Measurements from ENCODE around the gene LY6G5B.
A peak's percentile ranks its signal among the peaks of the same experiment; 100 is the strongest.

The LY6G5B gene

GRCh38 chr6:31683591-31683990, 13.8 kb downstream of the LY6G5B start:
- H3K4me3 ChIP-seq (ENCODE audit: low read length), result no peak overlapping the region
- no peak for TF ChIP-seq CTCF (IDR thresholded peaks at IDR 0.05; ENCODE audit: insufficient read depth, low read depth, low read length, missing control alignments)

GRCh38 chr6:31686483-31686882, 16.7 kb downstream of the LY6G5B start:
- H3K4me3 ChIP-seq (ENCODE audit: low read length), result no peak overlapping the region
- TF ChIP-seq CTCF (IDR thresholded peaks at IDR 0.05; ENCODE audit: insufficient read depth, low read depth, low read length, missing control alignments), result no peak
- DNase-seq (ENCODE audit: low read depth), result no peak

More at GRCh38 chr6:31683591-31683990, 13.8 kb downstream of the LY6G5B start:
- no peak for DNase-seq (ENCODE audit: low read depth)

GRCh38 chr6:31687321-31687720, 17.5 kb downstream of the LY6G5B start:
- H3K4me3 ChIP-seq (ENCODE audit: low read length), result no peak overlapping the region
- TF ChIP-seq CTCF (IDR thresholded peaks at IDR 0.05; ENCODE audit: insufficient read depth, low read depth, low read length, missing control alignments), result no peak
- DNase-seq (ENCODE audit: low read depth), result no peak

GRCh38 chr6:31687860-31688693, 18.3 kb downstream of the LY6G5B start:
- no peak overlapping the region for H3K4me3 ChIP-seq (ENCODE audit: low read length)
- DNase-seq (ENCODE audit: low read depth), result no peak
- no peak for TF ChIP-seq CTCF (IDR thresholded peaks at IDR 0.05; ENCODE audit: insufficient read depth, low read depth, low read length, missing control alignments)

DNA sequence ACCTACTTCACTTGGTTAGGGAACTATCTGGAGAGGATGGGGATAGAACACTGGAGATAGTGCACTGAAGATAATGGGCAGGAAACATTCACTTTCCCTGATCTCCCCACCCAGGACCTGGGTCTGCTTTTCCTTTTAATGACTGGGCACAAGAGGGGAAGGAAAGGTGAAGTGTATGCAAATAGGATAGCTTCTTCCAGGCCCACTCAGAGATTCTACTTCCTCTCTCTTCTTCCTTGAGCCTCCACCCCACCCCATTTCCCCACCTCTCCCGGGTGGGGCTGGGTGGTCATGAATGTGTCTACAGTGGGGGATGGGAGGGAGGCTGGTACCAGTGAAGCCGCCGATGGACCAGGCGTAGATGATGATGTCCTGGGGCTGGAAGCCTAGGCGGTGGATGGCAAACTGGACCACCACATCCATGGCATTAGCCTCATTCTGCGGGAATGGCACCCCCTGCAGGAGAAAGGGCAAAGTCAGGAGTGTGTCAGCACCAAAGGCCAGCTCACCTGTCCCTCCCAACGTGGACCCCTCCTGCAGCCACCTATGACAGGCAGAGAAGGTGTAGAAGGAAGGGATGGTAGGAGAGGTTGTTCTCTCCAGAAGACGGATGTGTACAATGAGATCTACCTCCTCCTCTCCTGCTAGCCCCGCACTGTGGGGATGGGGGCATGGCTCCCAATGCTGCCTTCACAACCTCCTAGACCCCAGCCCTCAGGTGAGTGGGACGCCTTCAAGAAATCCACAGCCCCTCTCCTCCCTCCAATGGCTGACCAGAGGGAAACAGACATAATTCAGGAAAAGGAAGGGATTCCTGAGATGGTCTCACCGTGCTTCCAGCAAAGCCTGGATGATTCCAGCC, 19.7 kb downstream of the LY6G5B start:
- no peak for DNase-seq (ENCODE audit: low read depth)
- peak; percentile 49 for TF ChIP-seq CTCF (IDR thresholded peaks at IDR 0.05; ENCODE audit: insufficient read depth, low read depth, low read length, missing control alignments)
- H3K4me3 ChIP-seq (ENCODE audit: low read length), result no peak overlapping the region

DNA sequence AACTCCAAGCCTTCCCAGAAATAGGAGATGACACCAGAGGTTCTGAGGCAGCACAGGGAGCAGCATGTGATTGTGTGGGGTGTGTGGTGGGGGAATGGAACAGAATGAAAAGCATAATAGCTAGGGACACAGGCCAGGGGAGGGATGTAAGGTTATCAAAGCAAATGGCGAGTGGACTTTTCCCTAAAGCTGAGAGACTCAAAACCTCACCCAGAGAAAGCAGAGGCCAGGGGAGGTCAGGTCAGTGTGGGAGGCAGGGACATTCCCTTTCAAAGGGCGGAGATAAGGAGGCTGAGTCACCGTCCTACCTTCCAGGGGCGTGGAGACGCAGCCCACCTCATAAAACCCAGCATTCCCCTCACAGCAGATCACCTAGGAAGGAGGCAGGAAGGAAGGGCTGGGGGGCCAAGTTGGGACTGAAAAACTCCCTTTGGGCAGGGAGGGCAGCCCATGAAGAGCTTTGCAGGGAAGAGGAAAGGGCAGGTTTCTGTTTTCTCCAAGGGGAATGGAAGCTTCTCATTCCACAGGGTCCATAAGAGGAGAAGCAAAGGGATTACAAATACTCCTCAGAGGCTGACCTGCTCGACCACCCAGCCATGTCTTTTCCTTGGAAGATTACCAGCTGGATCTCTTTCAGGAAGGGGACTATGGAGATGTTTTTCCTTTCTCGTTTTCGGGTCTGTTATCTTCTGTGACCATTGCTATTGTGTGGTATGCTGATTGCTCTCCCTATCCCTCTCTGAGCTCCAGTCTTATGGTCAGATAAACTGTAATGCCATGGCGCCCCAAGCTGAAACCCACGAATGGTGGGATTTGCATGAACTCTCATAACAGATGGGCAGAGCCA, 20.7 kb downstream of the LY6G5B start:
- DNase-seq (ENCODE audit: low read depth), result no peak
- TF ChIP-seq CTCF (IDR thresholded peaks at IDR 0.05; ENCODE audit: insufficient read depth, low read depth, low read length, missing control alignments), result no peak
- H3K4me3 ChIP-seq (ENCODE audit: low read length), result no peak overlapping the region
